SIG-M5 (cell line): ENCODE measurements around the gene SF3B6.

Experiments used
- DNase-seq: peaks from one replicate; lab custom pipeline; 2025; lab: John Stamatoyannopoulos, UW

Gene SF3B6

GRCh38 chr2:24018241-24018640 is 57.9 kb downstream of the SF3B6 start:
- no peak for DNase-seq

DNA sequence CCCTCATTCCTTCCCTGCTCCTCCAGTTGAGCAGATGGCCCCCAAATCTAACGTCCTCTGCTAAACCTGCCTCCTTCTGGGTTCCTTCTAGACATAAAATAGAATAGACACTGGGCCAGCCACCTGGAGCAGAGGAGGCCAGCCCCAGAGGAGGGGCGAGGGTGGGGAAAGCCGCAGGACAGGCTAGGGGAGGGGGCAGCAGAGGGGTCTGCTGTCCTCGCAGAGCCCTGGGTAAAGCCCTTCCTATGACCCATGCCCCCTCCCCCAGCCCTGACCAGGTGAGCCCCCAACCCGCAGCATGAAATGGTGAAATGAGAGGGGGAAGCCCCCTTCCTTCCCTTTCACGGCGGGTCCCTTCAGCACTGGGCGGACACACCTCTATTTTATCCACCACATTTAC is 58.4 kb downstream of the SF3B6 start:
- no peak for DNase-seq
